PC-9 (cell line): ENCODE data around the gene USP11. TPM values are rescaled to one million over a fixed set of nuclear protein-coding genes. Genes with fewer than 3 reads are reported as not detected.

Experiments used
- BruUV-seq: library from RNA; stranded (reverse); fragments of 400-500 nt; replicated peaks from 2 replicates; lab custom pipeline; 2021; lab: Mats Ljungman, UMichigan
- CTCF ChIA-PET: fragments of 300-600 bp; sonication (Branson Sonifier 250); formaldehyde crosslinking; loops from one replicate; lab custom pipeline; 2022; ENCODE audit warnings: antibody characterized with exemption; lab: Charles Lee
- POLR2A ChIA-PET: fragments of 300-600 bp; sonication (Branson Sonifier 250); formaldehyde crosslinking; loops from one replicate; lab custom pipeline; 2022; ENCODE audit warnings: antibody characterized with exemption; ENCODE audit not compliant: unreplicated experiment; lab: Charles Lee
- DNase-seq, 2 experiments: peaks; one replicate each; pipeline versions ENCODE4 v3.0.0 to v3.0.0-alpha.2; 2015 to 2022; ENCODE audit warnings: mixed read lengths in 1 of 2
- H2AFZ ChIP-seq: fragments of 200-600 bp; sonication (generic); 2 replicates; pipeline ENCODE4 v1.8.1; 2017; ENCODE audit warnings: antibody characterized with exemption
- H3F3A ChIP-seq: fragments of 200-600 bp; sonication (generic); 2 replicates; pipeline ENCODE4 v1.8.1; 2017; ENCODE audit warnings: antibody characterized with exemption, mild to moderate bottlenecking, low read depth; ENCODE audit not compliant: insufficient read depth
- H3K27ac ChIP-seq: fragments of 200-600 bp; sonication (generic); 2 replicates; pipeline ENCODE4 v1.6.1; 2016; ENCODE audit warnings: mixed run types
- H3K27me3 ChIP-seq: fragments of 200-600 bp; sonication (generic); 2 replicates; pipeline ENCODE4 v1.6.1; 2016; ENCODE audit warnings: low read depth, mixed run types; ENCODE audit not compliant: insufficient read depth
- H3K36me3 ChIP-seq: fragments of 200-600 bp; sonication (generic); 2 replicates; pipeline ENCODE4 v1.6.1; 2016; ENCODE audit warnings: low read depth, mixed run types
- H3K4me1 ChIP-seq: fragments of 200-600 bp; sonication (generic); replicated peaks from 2 replicates; pipeline ENCODE4 v1.6.1; 2016; ENCODE audit warnings: mixed run types; ENCODE audit not compliant: insufficient read depth
- H3K4me2 ChIP-seq: fragments of 200-600 bp; sonication (generic); 2 replicates; pipeline ENCODE4 v1.6.1; 2017; ENCODE audit warnings: mixed run types
- H3K4me3 ChIP-seq: fragments of 200-600 bp; sonication (generic); 2 replicates; pipeline ENCODE4 v1.6.1; 2016; ENCODE audit warnings: mixed run types
- H3K79me2 ChIP-seq: fragments of 200-600 bp; sonication (generic); 2 replicates; pipeline ENCODE4 v1.6.1; 2017; ENCODE audit warnings: low read depth, mixed run types
- H3K9me2 ChIP-seq: fragments of 200-600 bp; sonication (generic); 2 replicates; pipeline ENCODE4 v1.8.1; 2017; ENCODE audit warnings: mild to moderate bottlenecking; ENCODE audit not compliant: insufficient read depth
- H3K9me3 ChIP-seq: fragments of 200-600 bp; sonication (generic); 2 replicates; pipeline ENCODE4 v1.8.1; 2016; ENCODE audit warnings: low read depth; ENCODE audit not compliant: insufficient read depth
- H4K20me1 ChIP-seq: fragments of 200-600 bp; sonication (generic); 2 replicates; pipeline ENCODE4 v1.8.1; 2017; ENCODE audit not compliant: insufficient read depth
- CTCF ChIP-seq: fragments of 200-600 bp; sonication (generic); conservative IDR thresholded peaks from 2 replicates; pipeline ENCODE4 v1.6.1; 2017; ENCODE audit warnings: mixed run types, antibody characterized with exemption, mild to moderate bottlenecking, moderate library complexity
- EZH2 ChIP-seq: fragments of 200-600 bp; sonication (generic); IDR thresholded peaks from 2 replicates; pipeline ENCODE4 v1.8.0; 2017; ENCODE audit warnings: antibody characterized with exemption, low read depth
- intact Hi-C: fragments of 100-400 bp; cut with micrococcal nuclease; formaldehyde crosslinking; loops from one replicate; pipeline ENCODE4 v1.10.0; 2022; ENCODE audit not compliant: unreplicated experiment
- total RNA-seq: library from RNA; stranded (reverse); gene quantifications from 2 replicates; pipeline ENCODE4 v1.2.3, GENCODE V29; 2021

Gene USP11
- total RNA-seq, 1 experiment from 2014 or later = 25.3 TPM

GRCh38 chrX:47202316-47202715 is 30.5 kb upstream of the USP11 start:
- no peaks in the 10 kb centered on the region for H3F3A ChIP-seq
- DNase-seq = no peak
- no peaks in the 10 kb centered on the region for H3K27me3 ChIP-seq
- no peak overlapping the region for H2AFZ ChIP-seq
- H4K20me1 ChIP-seq = no peaks in the 10 kb centered on the region
- no TSS peak for BruUV-seq
- H3K4me3 ChIP-seq = no peak overlapping the region
- intact Hi-C loops = no loop called here
- H3K4me1 ChIP-seq = no peaks in the 10 kb centered on the region
- no peak for TF ChIP-seq EZH2
- no peak for TF ChIP-seq CTCF
- no peak overlapping the region for H3K4me2 ChIP-seq
- no peaks in the 10 kb centered on the region for H3K36me3 ChIP-seq
- H3K9me3 ChIP-seq = no peaks in the 10 kb centered on the region
- no peak overlapping the region for H3K27ac ChIP-seq
- ChIA-PET CTCF (no interaction called here), POLR2A (no interaction called here)
- no peaks in the 10 kb centered on the region for H3K9me2 ChIP-seq
- H3K79me2 ChIP-seq = no peaks in the 10 kb centered on the region

- H3K4me2 ChIP-seq = no peak overlapping the region
- no peaks in the 10 kb centered on the region for H3K36me3 ChIP-seq
- POLR2A ChIA-PET = no interaction called here
- BruUV-seq = no TSS peak
- H3K27me3 ChIP-seq = no peaks in the 10 kb centered on the region
- no peaks in the 10 kb centered on the region for H3K79me2 ChIP-seq
- no peaks in the 10 kb centered on the region for H3K4me1 ChIP-seq
- no peaks in the 10 kb centered on the region for H3F3A ChIP-seq
- H3K9me2 ChIP-seq = no peaks in the 10 kb centered on the region
- no peaks in the 10 kb centered on the region for H3K9me3 ChIP-seq
- CTCF ChIA-PET = no interaction called here
- no peaks in the 10 kb centered on the region for H4K20me1 ChIP-seq
- intact Hi-C loops = no loop called here
- H3K27ac ChIP-seq = no peak overlapping the region
- no peak for DNase-seq
- no peak overlapping the region for H2AFZ ChIP-seq
- TF ChIP-seq EZH2 = no peak
- no peak for TF ChIP-seq CTCF
- no peak overlapping the region for H3K4me3 ChIP-seq
Observed at GRCh38 chrX:47202877-47203276, 29.9 kb upstream of the USP11 start.

GRCh38 chrX:47204970-47205369 is 27.8 kb upstream of the USP11 start:
- intact Hi-C loops = no loop called here
- TF ChIP-seq EZH2 (no peak), CTCF (no peak)
- no peak overlapping the region for H2AFZ ChIP-seq
- no peaks in the 10 kb centered on the region for H3K9me2 ChIP-seq
- H3K27ac ChIP-seq = no peak overlapping the region
- no peak overlapping the region for H3K4me3 ChIP-seq
- POLR2A ChIA-PET = no interaction called here
- H3K36me3 ChIP-seq = no peaks in the 10 kb centered on the region
- BruUV-seq = no TSS peak
- H4K20me1 ChIP-seq = no peaks in the 10 kb centered on the region
- no peaks in the 10 kb centered on the region for H3K79me2 ChIP-seq
- no peaks in the 10 kb centered on the region for H3K9me3 ChIP-seq
- no peak overlapping the region for H3K4me2 ChIP-seq
- H3F3A ChIP-seq = no peaks in the 10 kb centered on the region
- DNase-seq = no peak
- CTCF ChIA-PET = no interaction called here
- no peaks in the 10 kb centered on the region for H3K4me1 ChIP-seq
- no peaks in the 10 kb centered on the region for H3K27me3 ChIP-seq
